ENCODE data around the gene PLCG2. TPM values are rescaled to one million over a fixed set of nuclear protein-coding genes. Genes with fewer than 3 reads are reported as not detected.
A peak's percentile ranks its signal among the peaks of the same experiment; 100 is the strongest.

The PLCG2 gene
- total and polyA plus RNA-seq, 2 of the 8 experiments (the other 6 are each of a cell fraction or from before 2014, with no cell fraction given), result 6.1 to 6.9 TPM

GRCh38 chr16:81861503-81861902 lies 82.4 kb downstream of the PLCG2 start:
- Histone ChIP-seq H2AK5ac (ENCODE audit: low read depth, low read length) (no peak overlapping the region; the same call in 1 of the 2 replicates), H4K91ac (replicated peaks; ENCODE audit: insufficient read length, low read length) (no peak overlapping the region), H4K20me1 (replicated peaks in 1 of 2; ENCODE audit: control insufficient read depth in 1 of 2, insufficient read depth in 2 of 2, low read length in 2 of 2) (no peaks in the 10 kb centered on the region), H3K27me3 (replicated peaks in 1 of 4; ENCODE audit: control insufficient read depth in 3 of 4, extremely low read depth in 1 of 4, insufficient read depth in 3 of 4, low read length in 3 of 4) (no peaks in the 10 kb centered on the region), H2AFZ (ENCODE audit: low read length) (0 out of 2 replicates have a peak overlapping the region, but pooled peaks have one; percentile 24), H3K4me3 (ENCODE audit: extremely low read depth in 1 of 4, insufficient read depth in 2 of 4, low read depth in 3 of 4, low read length in 4 of 4) (no peak overlapping the region), H4K8ac (ENCODE audit: extremely low read depth, insufficient read depth, low read length) (no peak overlapping the region), H3K18ac (ENCODE audit: extremely low read depth, low read length) (no peak overlapping the region), H3K27ac (ENCODE audit: low read depth, low read length) (no peak overlapping the region), H3K14ac (ENCODE audit: insufficient read length) (no peak overlapping the region), H3K79me1 (ENCODE audit: low read depth, low read length) (no peaks in the 10 kb centered on the region), H3K4ac (replicated peaks; ENCODE audit: insufficient read length, low read depth, low read length) (no peak overlapping the region), H4K5ac (ENCODE audit: insufficient read length, low read depth, low read length) (no peak overlapping the region), H3K4me1 (replicated peaks in 1 of 4; ENCODE audit: control insufficient read depth in 3 of 4, insufficient read depth in 4 of 4, low read length in 3 of 4) (peaks cover 0 to 20% (median 13%) of the 10 kb centered on the region in 4 experiments; a peak in 6 of 7 replicates), H2BK15ac (ENCODE audit: low read length) (no peak overlapping the region), H2BK12ac (ENCODE audit: low read depth, low read length) (0 out of 2 replicates have a peak overlapping the region, but pooled peaks have one; percentile 4), H3K4me2 (ENCODE audit: insufficient read depth in 1 of 2, low read depth in 2 of 2, low read length in 2 of 2) (no peak overlapping the region), H3K56ac (replicated peaks; ENCODE audit: insufficient read length, low read depth, low read length) (no peak overlapping the region), H3K23ac (ENCODE audit: insufficient read length) (no peak overlapping the region), H3K79me2 (ENCODE audit: control insufficient read depth in 1 of 2, insufficient read depth in 2 of 2, low read length in 2 of 2) (no peaks in the 10 kb centered on the region), H3K9ac (replicated peaks in 1 of 4; ENCODE audit: extremely low read depth in 1 of 4, low read depth in 3 of 4, low read length in 3 of 4) (no peak overlapping the region), H3K23me2 (ENCODE audit: low read depth, low read length) (no peaks in the 10 kb centered on the region), H2BK120ac (replicated peaks; ENCODE audit: low read depth, low read length) (no peak overlapping the region), H2BK5ac (ENCODE audit: low read depth, low read length) (0 out of 2 replicates have a peak overlapping the region, but pooled peaks have one; percentile 10), H3K9me3 (ENCODE audit: insufficient read depth in 2 of 2, low read depth in 1 of 2, low read length in 1 of 2) (no peaks in the 10 kb centered on the region), H2BK20ac (ENCODE audit: low read length) (no peak overlapping the region), H3K36me3 (ENCODE audit: control insufficient read depth in 2 of 4, insufficient read depth in 4 of 4, low read length in 3 of 4) (no peaks in the 10 kb centered on the region)
- POLR2A ChIA-PET (ENCODE audit: partially characterized antibody), result interaction anchor here (1.0 to 1.4 kb wide), 2 partner anchors 12 to 56 kb away, joined by 3 read pairs; no protein-coding TSS in a partner anchor
- no peak for FAIRE-seq
- CTCF ChIA-PET (ENCODE audit: partially characterized antibody), result interaction anchor here (1.0 to 7.6 kb wide), 7 partner anchors 9 to 29 kb away, joined by 3 to 78 read pairs (median 5); no protein-coding TSS in a partner anchor
- 92% methylated on average over 10 of the region's 10 CpGs; no CpG with 5 or more reads in 1 of the 2 experiments for WGBS, 2 experiments (ENCODE audit: extremely low coverage in 1 of 2, insufficient coverage in 1 of 2, insufficient read length in 1 of 2, insufficient replicate concordance in 2 of 2, low coverage in 1 of 2, low lambda C conversion rate in 2 of 2, missing lambda C conversion rate in 1 of 2)
- no peak for DNase-seq (ENCODE audit: low read depth in 1 of 2, low spot score in 2 of 2)
- no peak for TF ChIP-seq SIX5 (IDR thresholded peaks at IDR 0.05; ENCODE audit: low read depth, low read length)
- TF ChIP-seq SIN3A (conservative IDR thresholded peaks at IDR 0.05 in 1 of 2, IDR thresholded peaks at IDR 0.05 in 1 of 2; ENCODE audit: low read depth in 1 of 2, low read length in 2 of 2), result no peak
- no peak for TF ChIP-seq SUZ12 (IDR thresholded peaks at IDR 0.05; ENCODE audit: low read length)
- no peak for TF ChIP-seq RNF2 (IDR thresholded peaks at IDR 0.05; ENCODE audit: borderline replicate concordance, low read depth, low read length, missing control alignments, poor library complexity, severe bottlenecking)
- no peak for TF ChIP-seq PHF8 (conservative IDR thresholded peaks at IDR 0.05; ENCODE audit: low read depth, low read length)
- TF ChIP-seq TAF1 (IDR thresholded peaks at IDR 0.05; ENCODE audit: low read depth, low read length), result no peak
